GM12878 (cell line): ENCODE data around the gene OPRL1. TPM values are rescaled to one million over a fixed set of nuclear protein-coding genes. Genes with fewer than 3 reads are reported as not detected.
A peak's percentile ranks its signal among the peaks of the same experiment; 100 is the strongest.

Experiments
- ATAC-seq: fragments of 200-7000 bp; cut with Tn5 transposase; 3 replicates; pipeline ENCODE4 v1.9.1; 2020; ENCODE audit warnings: mild to moderate bottlenecking, moderate library complexity
- BruUV-seq: library from RNA; stranded (reverse); fragments of 400-500 nt; replicated peaks from 2 replicates; lab custom pipeline; 2021; lab: Mats Ljungman, UMichigan
- CTCF ChIA-PET: fragments of 300-600 bp; sonication (Branson Sonifier 250); formaldehyde crosslinking; extraction: SDS; loops from one replicate; lab custom pipeline; 2021; ENCODE audit warnings: inconsistent platforms; lab: Yijun Ruan, JAX
- POLR2A ChIA-PET: fragments of 350-600 bp; formaldehyde crosslinking; extraction: SDS; loops from one replicate; lab custom pipeline; 2021; ENCODE audit warnings: inconsistent platforms; lab: Charles Lee
- RAD21 ChIA-PET: fragments of 300-600 bp; sonication (Branson Sonifier 250); formaldehyde crosslinking; loops from one replicate; lab custom pipeline; 2023; ENCODE audit warnings: antibody characterized with exemption; ENCODE audit not compliant: unreplicated experiment; lab: Charles Lee
- SMC1A ChIA-PET: fragments of 300-600 bp; sonication (Branson Sonifier 250); formaldehyde crosslinking; loops from one replicate; lab custom pipeline; 2023; ENCODE audit not compliant: unreplicated experiment, uncharacterized antibody; lab: Charles Lee
- DNase-seq: peaks from one replicate; pipeline ENCODE4 v3.0.0-alpha.2; 2011; ENCODE audit warnings: low read depth, low spot score
- FAIRE-seq: peaks from 3 replicates; lab custom pipeline; 2011; peaks lifted over from hg19 to GRCh38; lab: Jason Lieb, UNC
- H2AFZ ChIP-seq: 2 replicates; pipeline ENCODE4 v1.6.0; 2011; ENCODE audit warnings: low read depth, low read length, control low read depth; ENCODE audit not compliant: control insufficient read depth
- H3K27ac ChIP-seq: 2 replicates; pipeline ENCODE4 v1.5.1; 2011; ENCODE audit warnings: control low read depth; ENCODE audit not compliant: control insufficient read depth, insufficient read depth
- H3K27me3 ChIP-seq, 2 experiments: replicated peaks in 1 of 2; 2 replicates each; pipeline versions ENCODE4 v1.6.0 to v1.6.1; 2011; ENCODE audit warnings: low read length in 1 of 2; ENCODE audit not compliant: control insufficient read depth in 2 of 2, insufficient read depth in 2 of 2
- H3K36me3 ChIP-seq, 2 experiments: 2 replicates each; pipeline ENCODE4 v1.5.1; 2011; ENCODE audit warnings: low read length in 1 of 2; ENCODE audit not compliant: control insufficient read depth in 2 of 2, insufficient read depth in 2 of 2
- H3K4me1 ChIP-seq: 2 replicates; pipeline ENCODE4 v1.6.1; 2011; ENCODE audit warnings: mild to moderate bottlenecking, low read length, moderate library complexity, mixed read lengths; ENCODE audit not compliant: control insufficient read depth, insufficient read depth
- H3K4me2 ChIP-seq: 2 replicates; pipeline ENCODE4 v1.6.0; 2011; ENCODE audit warnings: control low read depth; ENCODE audit not compliant: control insufficient read depth, insufficient read depth
- H3K4me3 ChIP-seq: fragments of 200-600 bp; sonication (generic); 2 replicates; pipeline ENCODE4 v1.5.1; 2016
- H3K79me2 ChIP-seq: 2 replicates; pipeline ENCODE4 v1.6.0; 2011; ENCODE audit warnings: low read length; ENCODE audit not compliant: control insufficient read depth, insufficient read depth
- H3K9ac ChIP-seq: 2 replicates; pipeline ENCODE4 v1.8.0; 2011; ENCODE audit warnings: low read length, control low read depth, mixed read lengths; ENCODE audit not compliant: control insufficient read depth, insufficient read depth
- H3K9me3 ChIP-seq: replicated peaks from 3 replicates; pipeline ENCODE4 v1.5.1; 2011; ENCODE audit warnings: mild to moderate bottlenecking, low read length; ENCODE audit not compliant: control insufficient read depth, insufficient read depth
- H4K20me1 ChIP-seq: 2 replicates; pipeline ENCODE4 v1.6.0; 2011; ENCODE audit not compliant: control insufficient read depth, insufficient read depth
- CBX5 ChIP-seq: sonication (generic); IDR thresholded peaks from 2 replicates; pipeline ENCODE4 v1.6.1; 2016; ENCODE audit warnings: low read depth, moderate library complexity, mild to moderate bottlenecking, inconsistent platforms
- KLF5 ChIP-seq: fragments of 450-650 bp; IDR thresholded peaks from 2 replicates; pipeline ENCODE4 v1.6.1; 2014; ENCODE audit warnings: mild to moderate bottlenecking; ENCODE audit not compliant: partially characterized antibody
- NR2C2 ChIP-seq: IDR thresholded peaks from 2 replicates; pipeline ENCODE4 v1.6.1; 2011; ENCODE audit warnings: borderline replicate concordance, low read depth; ENCODE audit not compliant: control insufficient read depth, insufficient read length
- POLR2A ChIP-seq: IDR thresholded peaks from 2 replicates; pipeline ENCODE4 v1.6.1; 2011; ENCODE audit warnings: low read depth, mild to moderate bottlenecking, low read length
- SMC3 ChIP-seq: IDR thresholded peaks from 2 replicates; pipeline ENCODE4 v1.6.1; 2011; ENCODE audit warnings: low read length, improper control_type of control experiment, borderline replicate concordance
- STAT3 ChIP-seq: IDR thresholded peaks from 2 replicates; pipeline ENCODE4 v1.6.1; 2011; ENCODE audit warnings: low read depth, low read length, improper control_type of control experiment
- TCF12 ChIP-seq: IDR thresholded peaks from 2 replicates; pipeline ENCODE4 v1.6.1; 2011; ENCODE audit warnings: low read depth, mild to moderate bottlenecking, low read length
- YBX1 ChIP-seq: fragments of 450-650 bp; IDR thresholded peaks from 2 replicates; pipeline ENCODE4 v1.6.1; 2016; ENCODE audit warnings: antibody characterized with exemption
- WGBS: methylation state at CpG from one replicate; pipeline ENCODE4 v1.1.6; 2016; ENCODE audit warnings: low lambda C conversion rate; ENCODE audit not compliant: insufficient replicate concordance, insufficient coverage; ENCODE audit errors: missing lambda C conversion rate; 5-methylcytosine and 5-hydroxymethylcytosine counted together
- in situ Hi-C: fragments of 300-500 bp; cut with MboI; formaldehyde crosslinking; loops from 9 replicates; pipeline ENCODE4 v1.14.3; 2018; ENCODE audit warnings: mixed read lengths
- intact Hi-C: fragments of 100-400 bp; cut with micrococcal nuclease; formaldehyde crosslinking; loops from one replicate; pipeline ENCODE4 v1.14.2; 2022; ENCODE audit not compliant: unreplicated experiment
- polyA plus RNA-seq, 11 experiments: library from polyadenylated mRNA; depleted of rRNA in 4 of 11; unstranded in 6 of 11; stranded (reverse) in 5 of 11; fragments of >200 nt; fragmentation: Nextera tagmentation in 4 of 11; fragmentation: Illumina TruSeq in 1 of 11; extraction: Ambion mirVana in 4 of 11; extraction: Trizol in 1 of 11; gene quantifications; 1 replicate in 1 of 11; 2 replicates in 10 of 11; pipeline versions ENCODE4 v1.2.1 to v1.2.3, GENCODE V29; 2011 to 2016; ENCODE audit warnings: inconsistent platforms in 2 of 11, missing spikeins in 2 of 11, low read depth in 1 of 11
- total RNA-seq, 4 experiments: library from RNA; depleted of rRNA in 3 of 4; stranded (reverse); fragments of >200 nt in 3 of 4; fragmentation: Illumina TruSeq in 1 of 4; extraction: Trizol in 1 of 4; gene quantifications; 2 replicates each; pipeline versions ENCODE4 v1.2.1 to v1.2.3, GENCODE V29; 2013 to 2021
- TF ChIP-seq, protein P1 (sequence below): fragments of 450-650 bp; conservative IDR thresholded peaks from 2 replicates; pipeline ENCODE4 v1.6.1; 2017; ENCODE audit warnings: mild to moderate bottlenecking, moderate library complexity

OPRL1 gene
- total and polyA plus RNA-seq, 10 of the 15 experiments (the other 5 are each of a cell fraction or from before 2014, with no cell fraction given): 0.04 to 0.41 (median 0.24) TPM; not detected in 1

DNA sequence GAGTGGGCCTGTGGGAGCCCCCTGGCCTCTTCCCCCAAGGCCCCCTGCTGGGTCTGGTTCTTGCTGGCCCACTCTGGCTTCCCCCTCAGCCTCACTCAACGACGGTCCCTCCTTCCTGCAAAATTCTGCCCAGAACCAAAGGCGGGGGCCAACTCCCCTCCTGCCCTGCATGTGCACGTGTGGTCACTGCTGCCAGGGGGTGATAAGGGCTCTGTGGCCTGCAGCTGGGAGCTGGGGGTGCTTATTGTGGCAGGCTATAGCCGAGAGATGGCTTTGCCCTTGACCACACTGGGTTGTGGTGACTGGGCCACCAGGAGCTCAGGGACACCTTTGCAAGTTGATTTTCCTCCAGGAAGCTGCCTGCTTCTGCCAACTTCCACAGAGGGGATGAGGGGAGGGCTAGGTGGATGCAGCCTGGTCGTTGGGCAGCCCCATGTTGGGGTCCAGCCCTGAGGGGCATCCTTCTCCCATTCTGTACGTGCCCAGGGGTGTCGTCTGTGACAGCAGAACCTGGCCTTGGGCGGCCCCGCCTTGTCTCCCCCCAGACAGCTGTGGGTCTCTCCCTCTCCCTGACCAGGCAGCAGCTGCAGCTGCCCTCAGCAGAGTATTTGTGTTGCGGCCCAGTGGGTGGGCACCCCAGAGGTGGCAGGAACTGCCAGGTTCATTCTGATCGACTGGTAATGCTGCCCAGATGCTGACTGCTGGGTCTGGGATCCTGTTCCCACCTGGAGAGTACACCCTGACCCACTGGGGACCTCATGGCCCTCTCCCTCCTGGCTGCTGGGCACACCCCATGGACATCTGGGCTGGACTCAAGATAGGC lies 11.3 kb upstream of the OPRL1 start (continued):
- TF ChIP-seq, protein P1, sequence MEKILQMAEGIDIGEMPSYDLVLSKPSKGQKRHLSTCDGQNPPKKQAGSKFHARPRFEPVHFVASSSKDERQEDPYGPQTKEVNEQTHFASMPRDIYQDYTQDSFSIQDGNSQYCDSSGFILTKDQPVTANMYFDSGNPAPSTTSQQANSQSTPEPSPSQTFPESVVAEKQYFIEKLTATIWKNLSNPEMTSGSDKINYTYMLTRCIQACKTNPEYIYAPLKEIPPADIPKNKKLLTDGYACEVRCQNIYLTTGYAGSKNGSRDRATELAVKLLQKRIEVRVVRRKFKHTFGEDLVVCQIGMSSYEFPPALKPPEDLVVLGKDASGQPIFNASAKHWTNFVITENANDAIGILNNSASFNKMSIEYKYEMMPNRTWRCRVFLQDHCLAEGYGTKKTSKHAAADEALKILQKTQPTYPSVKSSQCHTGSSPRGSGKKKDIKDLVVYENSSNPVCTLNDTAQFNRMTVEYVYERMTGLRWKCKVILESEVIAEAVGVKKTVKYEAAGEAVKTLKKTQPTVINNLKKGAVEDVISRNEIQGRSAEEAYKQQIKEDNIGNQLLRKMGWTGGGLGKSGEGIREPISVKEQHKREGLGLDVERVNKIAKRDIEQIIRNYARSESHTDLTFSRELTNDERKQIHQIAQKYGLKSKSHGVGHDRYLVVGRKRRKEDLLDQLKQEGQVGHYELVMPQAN: no peak
- TF ChIP-seq TCF12: no peak
- no peak for TF ChIP-seq STAT3
- no peak for TF ChIP-seq CBX5
- TF ChIP-seq YBX1: no peak
- TF ChIP-seq KLF5: no peak
- TF ChIP-seq SMC3: no peak
- TF ChIP-seq, all 136 proteins: peak for 0

DNA sequence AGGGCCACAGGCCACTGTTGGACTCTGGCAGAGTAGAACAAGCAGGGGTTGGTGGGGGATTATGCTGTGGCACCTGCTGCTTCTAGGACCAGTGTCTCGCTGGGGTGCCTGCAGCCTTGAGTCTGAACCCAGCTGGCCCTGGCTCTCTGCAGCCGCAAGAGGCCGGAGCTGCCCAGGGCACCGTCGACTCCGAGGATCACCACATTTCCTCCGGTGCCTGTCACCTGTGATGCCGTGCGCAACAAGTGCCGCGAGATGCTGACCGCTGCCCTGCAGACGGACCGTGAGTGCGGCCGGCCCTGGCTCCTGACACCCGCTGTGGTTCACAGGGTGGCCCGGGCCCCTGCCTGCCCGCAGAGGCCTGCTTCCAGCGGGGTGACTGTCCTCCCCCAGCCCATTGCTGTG lies 10.7 kb upstream of the OPRL1 start:
- Histone ChIP-seq H3K4me1 (peaks cover 22% of the 10 kb centered on the region), H3K4me3 (no peak overlapping the region), H3K79me2 (no peaks in the 10 kb centered on the region), H3K9me3 (no peaks in the 10 kb centered on the region), H3K36me3 (peaks cover 3 to 14% of the 10 kb centered on the region in 2 experiments; a peak in 3 of 4 replicates), H3K27ac (no peak overlapping the region), H4K20me1 (no peaks in the 10 kb centered on the region)
- SMC1A ChIA-PET: no interaction called here
- intact Hi-C loops: no loop called here
- no peak for FAIRE-seq
- POLR2A ChIA-PET: no interaction called here
- no peak for ATAC-seq
- no TSS peak for BruUV-seq
- in situ Hi-C loops: no loop called here
- no peak for DNase-seq
- CTCF ChIA-PET: interaction anchor here (1.2 to 2.3 kb wide), 5 partner anchors 9 to 30 kb away, joined by 5 to 10 read pairs (median 7); no protein-coding TSS in a partner anchor
- WGBS: 66% methylated on average over 20 of the region's 20 CpGs
- TF ChIP-seq NR2C2: no peak
- TF ChIP-seq POLR2A: peak; percentile 52; the same call in 1 of the 2 replicates
- TF ChIP-seq, all 136 proteins: peak for 1
- RAD21 ChIA-PET: no interaction called here
- no peaks in the 10 kb centered on the region for H3K27me3 ChIP-seq
- H3K4me2 ChIP-seq: no peak overlapping the region
- no peak overlapping the region for H2AFZ ChIP-seq
- H3K9ac ChIP-seq: no peak overlapping the region
